Measurements from ENCODE around the gene NOTCH2.

Gene NOTCH2

GRCh38 chr1:119870917-119871596, 198.4 kb downstream of the NOTCH2 start:
- DNase-seq, result peak; percentile 80

- DNase-seq, result no peak
Observed at GRCh38 chr1:119869995-119870394, 199.5 kb downstream of the NOTCH2 start.

GRCh38 chr1:119868176-119868575, 201.3 kb downstream of the NOTCH2 start:
- no peak for DNase-seq

- no peak for DNase-seq
Observed at GRCh38 chr1:119866451-119866850, 203.0 kb downstream of the NOTCH2 start.

- DNase-seq, result no peak
Observed at GRCh38 chr1:119865627-119866026, 203.8 kb downstream of the NOTCH2 start.

- DNase-seq, result no peak
Observed at GRCh38 chr1:119862276-119862675, 207.2 kb downstream of the NOTCH2 start.

All from retina (tissue), 1 donor.